Stomach (tissue), 4 donors: ENCODE results near the gene ANTXRL.

Experiments
- POLR2A ChIP-seq, 4 donors: fragments of 450-650 bp; IDR thresholded peaks; one replicate each; pipeline ENCODE4 v1.6.1; 2016; ENCODE audit warnings: antibody characterized with exemption in 4 of 4, control low read depth in 2 of 4, mild to moderate bottlenecking in 1 of 4, moderate library complexity in 1 of 4
- TF ChIP-seq, protein P1 (sequence below), 7 experiments: fragments of 450-650 bp in 4 of 7; fragments of 200-600 bp in 3 of 7; sonication (generic) in 3 of 7; IDR thresholded peaks; one replicate each; pipeline ENCODE4 v1.5.1; 2016 to 2019; ENCODE audit warnings: antibody characterized with exemption in 7 of 7, control low read depth in 2 of 7, mild to moderate bottlenecking in 1 of 7

DNA sequence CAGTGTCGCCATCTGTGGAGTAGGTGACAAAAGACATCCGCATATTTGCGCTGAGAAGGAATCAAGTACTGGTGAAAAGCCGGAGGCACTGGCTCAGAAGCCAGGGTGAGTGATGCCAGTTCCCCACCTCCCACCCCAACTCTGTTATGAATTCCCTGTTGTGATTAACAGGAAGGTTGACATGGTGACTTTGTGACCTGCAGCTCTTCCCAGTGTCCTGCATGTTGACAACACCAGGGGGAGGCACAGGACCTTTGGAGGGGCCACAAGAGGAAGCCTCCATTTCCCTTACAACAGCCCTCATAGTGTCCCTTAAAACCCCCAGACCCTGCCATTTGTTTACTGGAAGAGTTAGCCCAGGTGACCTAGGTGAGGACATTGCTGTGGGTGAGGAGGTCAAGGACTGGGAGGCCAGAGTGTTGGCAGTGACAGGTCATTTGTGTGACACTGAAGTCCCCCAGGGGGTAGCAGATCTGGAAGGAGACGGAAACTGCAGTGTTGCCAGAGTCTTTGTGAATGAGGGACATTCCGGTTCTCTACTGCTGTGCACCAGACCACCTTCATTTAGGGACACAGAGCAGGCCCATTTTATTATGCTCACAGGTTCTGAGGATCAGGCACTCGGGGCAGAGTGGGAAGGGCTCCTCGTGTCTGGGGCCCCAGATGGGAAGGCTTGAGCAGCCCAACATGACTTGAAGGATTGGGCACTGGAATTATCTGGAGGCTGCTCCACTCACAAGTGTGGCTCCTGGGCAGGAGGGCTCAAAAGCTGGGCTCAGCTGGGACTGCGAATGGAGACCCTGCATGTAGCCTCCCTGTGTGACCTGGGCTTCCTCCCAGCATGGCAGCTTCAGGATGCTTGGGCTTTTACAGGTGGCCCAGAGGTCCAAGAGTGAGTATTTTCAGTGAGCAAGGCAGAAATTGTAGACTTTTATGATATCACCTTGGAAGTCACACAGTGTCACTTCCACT is 13.0 kb upstream of the ANTXRL start:
- no peak for TF ChIP-seq POLR2A (IDR thresholded peaks at IDR 0.05)
- TF ChIP-seq, protein P1, sequence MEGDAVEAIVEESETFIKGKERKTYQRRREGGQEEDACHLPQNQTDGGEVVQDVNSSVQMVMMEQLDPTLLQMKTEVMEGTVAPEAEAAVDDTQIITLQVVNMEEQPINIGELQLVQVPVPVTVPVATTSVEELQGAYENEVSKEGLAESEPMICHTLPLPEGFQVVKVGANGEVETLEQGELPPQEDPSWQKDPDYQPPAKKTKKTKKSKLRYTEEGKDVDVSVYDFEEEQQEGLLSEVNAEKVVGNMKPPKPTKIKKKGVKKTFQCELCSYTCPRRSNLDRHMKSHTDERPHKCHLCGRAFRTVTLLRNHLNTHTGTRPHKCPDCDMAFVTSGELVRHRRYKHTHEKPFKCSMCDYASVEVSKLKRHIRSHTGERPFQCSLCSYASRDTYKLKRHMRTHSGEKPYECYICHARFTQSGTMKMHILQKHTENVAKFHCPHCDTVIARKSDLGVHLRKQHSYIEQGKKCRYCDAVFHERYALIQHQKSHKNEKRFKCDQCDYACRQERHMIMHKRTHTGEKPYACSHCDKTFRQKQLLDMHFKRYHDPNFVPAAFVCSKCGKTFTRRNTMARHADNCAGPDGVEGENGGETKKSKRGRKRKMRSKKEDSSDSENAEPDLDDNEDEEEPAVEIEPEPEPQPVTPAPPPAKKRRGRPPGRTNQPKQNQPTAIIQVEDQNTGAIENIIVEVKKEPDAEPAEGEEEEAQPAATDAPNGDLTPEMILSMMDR (IDR thresholded peaks at IDR 0.05): no peak
